Dermis blood vessel endothelial cell (primary cell): Measurements from ENCODE around the gene CLDN14. TPM values are rescaled to one million over a fixed set of nuclear protein-coding genes. Genes with fewer than 3 reads are reported as not detected.

Source experiments
- DNase-seq: peaks from one replicate; pipeline ENCODE4 v3.0.0; 2010
- total RNA-seq: library from RNA; depleted of rRNA; stranded (reverse); fragments of >200 nt; gene quantifications from 2 replicates; pipeline ENCODE4 v1.2.3, GENCODE V29; 2014

The CLDN14 gene
- total RNA-seq, 1 donor from 2014 or later: 0.34 TPM

DNA sequence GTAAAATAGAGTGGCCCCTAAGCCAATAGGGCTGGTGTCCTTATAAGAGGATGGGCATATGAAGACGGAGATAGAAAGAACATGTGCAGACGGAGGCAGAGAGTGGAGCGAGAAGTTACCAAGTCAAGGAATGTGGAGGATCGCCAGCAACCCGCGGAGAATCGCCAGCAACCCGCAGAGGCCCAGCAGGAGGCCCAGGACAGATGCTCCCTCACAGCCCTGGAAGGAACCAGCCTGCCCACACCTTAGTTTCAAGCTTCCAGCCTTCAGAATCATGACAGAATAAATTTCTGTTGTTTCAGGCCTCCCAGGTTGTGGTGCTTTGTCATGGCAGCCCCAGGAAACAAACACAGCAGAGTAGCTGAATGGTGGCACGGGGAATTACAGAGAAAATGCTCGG lies 9.6 kb downstream of the CLDN14 start:
- no peak for DNase-seq

DNA sequence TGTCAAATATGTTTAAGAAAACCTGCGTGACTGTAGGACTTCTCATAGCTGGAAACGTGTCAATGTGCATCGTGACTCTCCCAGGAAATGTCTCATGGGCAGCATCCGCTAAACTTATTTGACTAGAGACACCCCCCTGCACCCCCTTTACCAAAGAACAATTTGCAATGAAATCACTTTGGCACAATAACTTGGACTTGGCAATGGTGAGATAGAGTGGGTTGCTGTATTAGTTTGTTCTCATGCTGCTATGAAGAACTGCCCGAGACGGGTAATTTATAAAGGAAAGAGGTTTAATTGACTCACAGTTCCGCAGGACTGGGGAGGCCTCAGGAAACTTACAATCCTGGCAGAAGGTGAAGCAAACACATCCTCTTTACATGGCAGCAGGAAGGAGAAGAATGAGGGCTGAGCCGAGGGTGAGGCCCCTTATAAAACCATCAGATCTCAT lies 13.8 kb downstream of the CLDN14 start:
- DNase-seq: peak; percentile 95

DNA sequence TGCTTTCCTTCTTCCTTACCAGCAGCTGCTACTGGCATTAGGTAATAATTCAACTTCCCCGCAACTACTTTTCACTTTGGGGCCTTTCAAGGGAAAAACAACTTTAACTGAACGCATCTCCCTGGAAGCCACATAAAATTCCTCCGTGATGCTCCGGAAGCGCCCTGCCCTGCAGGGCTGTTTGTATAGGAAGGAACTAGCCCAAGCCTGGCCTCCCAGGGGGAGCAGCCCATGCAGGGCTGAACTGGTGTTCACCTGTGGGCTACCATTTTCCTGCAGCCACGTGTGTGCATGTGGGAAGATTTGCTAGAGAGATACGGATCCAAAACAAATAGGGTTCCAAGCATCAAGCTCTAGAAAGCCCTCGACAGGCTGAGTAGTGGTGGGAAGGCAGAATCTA lies 14.4 kb downstream of the CLDN14 start:
- peak; percentile 56 for DNase-seq

DNA sequence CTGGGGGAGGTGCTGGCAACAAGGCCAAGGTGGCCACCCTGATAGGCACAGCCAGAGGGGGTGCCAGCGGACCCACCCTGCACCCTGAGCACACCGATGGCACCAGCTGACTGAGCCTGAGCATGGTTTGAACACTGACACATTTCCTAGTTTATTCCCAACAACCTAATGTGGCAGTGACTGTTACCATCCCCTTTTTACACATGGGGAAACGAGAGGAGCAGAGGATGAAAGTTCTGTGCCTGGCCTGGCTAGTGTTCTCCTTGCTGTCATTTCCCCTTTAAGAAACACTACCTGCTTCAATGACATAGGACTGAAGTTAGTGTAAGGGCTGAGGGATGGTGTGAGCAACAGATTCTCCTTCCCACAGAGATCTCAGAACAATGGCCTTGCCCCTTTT lies 15.3 kb downstream of the CLDN14 start:
- peak; percentile 30 for DNase-seq

DNA sequence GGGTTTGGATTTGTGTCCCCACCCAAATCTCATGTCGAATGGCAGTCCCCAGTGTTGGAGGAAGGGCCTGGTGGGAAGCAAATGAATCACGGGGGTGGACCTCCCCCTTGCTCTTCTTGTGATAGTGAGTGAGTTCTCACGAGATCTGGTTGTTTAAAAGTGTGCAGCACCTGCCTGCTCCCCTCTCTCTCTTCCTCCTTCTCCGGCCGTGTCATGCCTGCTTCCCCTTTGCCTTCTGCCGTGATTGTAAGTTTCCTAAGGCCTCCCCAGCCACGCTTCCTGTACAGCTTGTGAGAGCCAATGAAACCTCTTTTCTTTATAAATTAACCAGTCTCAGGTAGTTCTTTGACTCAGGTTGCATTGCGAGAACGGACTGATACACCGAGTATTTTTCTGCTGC lies 15.9 kb downstream of the CLDN14 start:
- DNase-seq: peak; percentile 61

DNA sequence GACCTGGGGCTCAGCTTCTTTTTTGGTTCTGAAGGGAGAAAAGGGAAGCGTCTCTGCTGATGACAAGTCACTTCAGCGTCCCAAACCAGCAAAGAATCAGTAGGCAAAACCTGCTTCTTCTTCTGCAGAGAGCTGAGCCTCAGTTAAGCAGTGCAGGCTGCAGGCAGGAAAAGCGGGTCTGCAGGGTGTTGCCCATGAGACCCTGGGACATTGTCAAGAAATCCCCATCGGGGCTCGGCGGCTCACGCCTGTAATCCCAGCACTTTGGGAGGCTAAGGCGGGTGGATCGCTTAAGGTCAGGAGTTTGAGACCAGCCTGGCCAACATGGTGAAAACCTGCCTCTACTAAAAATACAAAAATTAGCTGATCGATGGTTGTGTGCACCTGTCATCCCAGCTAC lies 16.7 kb downstream of the CLDN14 start:
- DNase-seq: no peak

DNA sequence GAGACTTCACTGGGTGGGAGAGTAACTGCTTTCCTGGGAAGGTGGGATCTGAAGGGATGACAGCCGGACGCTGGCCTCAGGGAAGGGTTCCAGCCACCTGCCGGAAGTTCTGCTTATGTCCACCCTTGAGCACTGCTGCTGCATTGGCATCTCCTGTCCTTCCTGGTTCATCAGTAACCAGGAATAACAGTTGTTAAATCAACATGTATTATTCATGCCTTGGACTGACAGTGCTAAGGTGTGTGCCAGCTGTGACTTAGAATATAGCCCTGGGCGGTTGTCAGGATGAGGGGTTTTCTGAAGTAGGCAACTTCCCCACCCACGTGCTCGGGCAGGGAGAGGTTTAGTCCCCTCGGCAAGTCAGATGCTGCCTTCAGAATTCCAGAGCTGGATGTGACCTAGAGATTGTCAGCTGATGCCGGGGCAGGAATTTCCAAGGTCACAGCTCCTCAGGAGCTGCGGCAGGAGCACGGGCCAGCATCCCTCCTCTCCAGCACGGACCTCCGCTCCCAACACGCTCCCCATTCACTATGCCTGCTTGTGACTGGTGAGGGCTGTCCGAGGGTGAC lies 17.9 kb downstream of the CLDN14 start:
- peak; percentile 47 for DNase-seq

DNA sequence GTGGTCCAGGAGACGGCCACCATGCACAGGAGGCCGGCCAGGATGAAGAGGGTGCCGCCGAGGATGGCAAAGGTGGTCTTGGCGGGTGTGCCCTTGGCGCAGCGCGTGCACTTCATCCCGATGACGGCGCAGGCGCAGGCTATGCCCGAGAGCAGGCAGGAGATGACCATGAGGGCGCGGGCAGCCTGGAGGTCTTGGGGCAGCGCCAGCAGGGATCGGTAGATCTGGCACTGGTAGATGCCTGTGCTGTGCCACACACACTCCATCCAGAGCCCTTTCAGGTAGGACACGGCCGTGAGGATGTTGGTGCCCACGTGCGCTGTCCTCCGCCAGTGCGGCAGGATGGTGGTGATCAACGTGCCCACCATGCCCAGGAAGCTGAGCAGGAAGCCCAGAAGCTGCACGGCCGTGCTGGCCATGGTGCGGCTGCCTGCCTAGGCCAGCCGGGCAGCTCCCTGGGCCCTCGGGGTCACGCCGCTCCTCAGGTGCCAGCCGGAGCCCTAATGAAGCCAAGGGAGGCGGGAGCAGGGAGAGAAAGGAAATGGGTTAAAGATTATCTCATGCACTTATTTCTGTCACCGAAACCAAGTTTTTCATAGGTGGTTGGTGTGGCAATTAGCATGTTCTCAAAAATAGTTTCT lies 18.5 kb downstream of the CLDN14 start:
- no peak for DNase-seq

DNA sequence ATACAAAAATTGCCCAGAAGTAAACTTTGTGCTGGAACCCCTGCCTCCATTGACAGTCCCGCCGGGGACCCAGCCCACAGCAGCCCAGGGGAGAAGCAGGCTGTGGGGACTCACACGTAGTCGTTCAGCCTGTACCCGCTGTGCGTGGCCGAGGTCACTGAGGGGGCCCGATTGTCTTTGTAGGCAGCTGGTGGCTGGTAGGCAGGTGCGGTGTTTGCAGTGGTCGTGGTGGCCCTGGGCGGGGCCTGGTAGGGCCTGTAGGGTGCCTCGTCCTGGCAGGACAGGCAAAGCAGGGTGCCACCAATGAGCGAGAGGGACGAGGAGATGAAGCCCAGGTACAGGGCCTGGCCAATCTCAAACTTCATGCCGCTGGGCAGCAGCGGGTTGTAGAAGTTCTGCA lies 19.1 kb downstream of the CLDN14 start:
- DNase-seq: no peak

DNA sequence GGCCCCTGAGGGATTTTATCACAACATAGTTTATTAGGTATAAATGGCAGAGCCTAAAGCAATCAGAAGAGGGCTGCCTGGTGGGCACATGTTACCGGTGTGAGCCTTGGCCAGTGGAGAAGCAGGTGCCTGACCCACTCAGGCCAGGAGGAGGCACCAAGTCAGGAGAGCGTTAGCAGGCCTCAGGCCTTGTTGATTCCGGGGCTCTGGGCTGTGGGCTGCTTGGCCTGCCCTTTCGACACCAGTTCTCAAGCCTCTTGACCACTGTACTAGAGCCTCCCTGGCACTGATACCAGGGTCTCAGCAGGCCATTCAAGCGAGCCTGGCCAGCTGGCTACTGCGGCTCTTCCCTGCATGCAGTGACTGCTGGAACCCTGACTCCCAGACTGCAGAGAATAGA lies 20.8 kb downstream of the CLDN14 start:
- DNase-seq: no peak

DNA sequence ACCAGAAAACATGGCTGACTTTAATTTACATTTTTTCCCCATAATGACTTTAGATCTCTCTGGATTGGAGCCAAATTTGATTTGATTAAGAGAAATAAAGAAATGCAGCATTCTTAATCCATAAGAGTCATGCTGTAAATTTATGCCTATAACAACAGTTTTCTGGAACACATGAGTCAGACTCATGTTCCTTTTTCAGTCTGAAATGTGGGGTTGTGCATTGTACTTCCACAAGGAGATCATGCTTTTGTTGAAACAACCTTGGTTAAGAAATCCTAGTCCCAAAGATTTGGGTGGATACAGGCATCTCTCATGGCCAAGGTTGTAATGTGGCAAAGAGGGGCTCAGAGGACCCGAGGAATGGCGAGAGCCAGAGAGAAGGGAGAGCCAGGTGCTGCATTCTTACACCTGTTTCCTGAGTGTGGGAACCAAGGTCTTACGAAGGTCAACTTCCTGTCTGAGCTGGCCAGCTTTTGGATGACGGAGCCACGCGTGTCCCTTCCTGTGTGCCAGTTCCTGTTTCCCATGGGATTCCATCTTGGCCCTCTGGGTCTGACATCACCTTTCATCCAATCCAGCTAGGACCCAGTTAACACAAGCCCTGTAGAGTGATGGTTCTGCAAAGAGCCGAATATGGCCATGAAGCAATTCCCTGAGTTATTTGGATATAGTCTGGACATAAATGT lies 23.1 kb downstream of the CLDN14 start:
- peak; percentile 98 for DNase-seq

DNA sequence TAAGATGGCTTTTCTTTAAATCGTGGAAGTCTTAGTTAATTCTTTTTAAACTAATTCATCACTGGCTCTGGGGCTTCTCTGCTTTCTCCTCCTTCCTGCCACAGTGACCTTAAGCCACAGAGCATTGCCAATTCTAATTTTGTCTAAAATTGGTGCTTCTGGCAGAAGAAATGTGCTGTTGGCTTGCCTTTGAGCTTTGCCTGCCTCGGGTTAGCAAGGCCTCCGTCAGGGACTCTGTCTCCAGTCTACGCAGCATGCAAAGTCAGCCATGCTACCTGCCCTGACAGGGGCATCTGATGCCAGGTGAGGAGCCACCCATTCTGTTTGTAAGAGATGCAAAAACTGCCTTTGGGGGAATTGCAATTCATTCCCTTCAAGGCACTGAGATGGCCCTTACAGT lies 25.2 kb downstream of the CLDN14 start:
- no peak for DNase-seq

DNA sequence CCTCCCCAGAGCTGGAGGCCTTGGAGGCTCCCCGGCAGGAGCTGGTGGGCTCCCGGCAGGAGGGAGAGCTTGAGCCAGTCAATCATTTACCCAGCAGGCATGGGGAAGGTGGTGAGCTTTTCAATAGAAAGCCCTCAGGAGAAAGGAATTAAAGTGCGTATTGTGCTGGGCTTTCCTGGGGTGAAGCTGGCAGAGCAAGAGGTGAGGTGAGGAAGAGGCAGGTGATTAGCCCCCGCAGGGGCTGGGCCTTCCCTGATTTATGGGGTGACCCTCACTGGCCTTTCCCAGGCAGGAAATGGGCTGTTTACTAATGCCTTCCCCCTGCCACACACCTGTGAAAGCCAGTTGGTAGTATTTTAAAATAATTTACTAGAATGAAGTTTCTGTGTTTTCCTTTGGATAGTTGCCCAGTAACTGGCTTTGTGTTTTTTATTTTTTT lies 25.8 kb downstream of the CLDN14 start:
- DNase-seq: peak; percentile 79

DNA sequence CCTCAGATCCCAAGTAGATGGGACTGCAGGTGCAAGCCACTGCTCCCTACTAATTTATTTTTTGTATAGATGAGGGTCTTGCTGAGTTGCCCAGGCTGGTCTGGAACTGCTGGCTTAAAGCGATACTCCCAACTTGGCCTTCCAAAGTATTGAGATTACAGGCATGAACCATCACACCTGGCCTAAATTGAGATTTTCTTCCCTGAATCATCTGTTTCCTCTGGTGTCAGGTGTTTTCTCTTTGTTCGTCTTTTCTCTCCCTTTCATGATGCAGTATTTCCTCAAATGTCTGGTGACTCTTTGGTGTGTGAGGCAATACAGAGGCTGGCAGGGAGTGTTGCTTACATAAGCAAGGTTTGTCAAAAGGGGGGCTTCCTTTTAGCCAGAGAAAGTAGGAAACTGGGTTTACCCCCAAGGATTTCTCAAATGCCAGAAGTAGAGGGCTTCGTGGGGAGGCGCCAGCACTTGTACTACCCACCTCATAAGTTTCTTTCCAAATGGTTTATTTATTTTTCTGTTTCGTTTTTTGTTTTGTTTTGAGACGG lies 27.6 kb downstream of the CLDN14 start:
- peak; percentile 40 for DNase-seq

DNA sequence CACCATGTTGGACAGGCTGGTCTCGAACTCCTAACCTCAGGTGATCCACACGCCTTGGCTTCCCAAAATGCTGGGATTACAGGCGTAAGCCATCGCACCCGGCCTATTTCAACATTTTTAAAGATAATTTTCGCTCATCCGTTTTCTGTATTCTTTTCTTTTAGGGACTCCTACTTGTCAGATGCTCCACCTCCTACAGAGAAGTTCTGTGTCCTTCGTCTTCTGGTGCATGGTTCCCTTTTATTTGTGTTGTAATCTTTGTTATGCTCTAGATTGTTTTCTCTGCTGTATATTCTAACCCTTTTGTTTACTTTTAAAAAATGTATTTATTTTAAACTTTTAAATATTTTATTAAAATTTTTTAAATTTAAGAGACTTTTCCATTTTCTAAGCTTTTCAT lies 28.4 kb downstream of the CLDN14 start:
- DNase-seq: no peak

DNA sequence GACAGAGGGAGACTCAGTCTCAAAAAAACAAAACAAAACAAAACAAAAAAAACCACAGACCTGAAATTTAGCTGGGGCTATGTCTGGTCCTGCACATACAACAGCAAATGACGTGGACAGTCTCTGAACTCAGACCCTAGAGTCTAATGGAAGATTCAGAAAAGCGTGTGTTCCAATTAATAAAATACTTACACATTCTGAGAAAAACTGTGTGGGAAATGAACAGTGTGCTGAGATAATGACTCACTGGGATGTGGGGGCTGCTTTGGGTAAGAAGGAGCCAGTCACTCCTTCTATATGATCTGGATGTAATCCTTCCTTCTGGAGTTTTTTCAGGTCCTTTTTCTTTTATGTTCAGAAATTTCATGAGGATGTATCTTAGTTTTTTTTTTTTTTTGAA lies 29.4 kb downstream of the CLDN14 start:
- DNase-seq: peak; percentile 61

DNA sequence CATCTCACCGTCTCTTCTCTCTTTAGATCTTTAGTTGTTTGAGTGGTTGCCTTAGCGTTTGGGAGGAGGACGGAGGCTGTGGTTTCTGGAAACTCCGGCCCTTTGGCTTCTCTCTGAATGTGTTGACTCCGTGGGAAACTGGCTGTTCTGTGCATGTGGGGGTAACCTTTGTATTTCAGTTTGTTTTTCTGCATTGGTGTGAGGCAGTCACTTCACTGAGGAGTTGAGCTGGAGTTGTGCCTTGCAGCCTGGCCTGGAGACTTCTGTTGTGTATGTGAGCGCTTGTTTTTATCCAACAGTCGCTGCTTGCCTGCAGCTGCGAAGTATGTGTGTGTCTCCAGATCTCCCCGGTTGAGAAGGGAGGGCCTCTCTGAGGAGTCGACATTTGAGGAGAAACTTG lies 33.6 kb downstream of the CLDN14 start:
- no peak for DNase-seq

DNA sequence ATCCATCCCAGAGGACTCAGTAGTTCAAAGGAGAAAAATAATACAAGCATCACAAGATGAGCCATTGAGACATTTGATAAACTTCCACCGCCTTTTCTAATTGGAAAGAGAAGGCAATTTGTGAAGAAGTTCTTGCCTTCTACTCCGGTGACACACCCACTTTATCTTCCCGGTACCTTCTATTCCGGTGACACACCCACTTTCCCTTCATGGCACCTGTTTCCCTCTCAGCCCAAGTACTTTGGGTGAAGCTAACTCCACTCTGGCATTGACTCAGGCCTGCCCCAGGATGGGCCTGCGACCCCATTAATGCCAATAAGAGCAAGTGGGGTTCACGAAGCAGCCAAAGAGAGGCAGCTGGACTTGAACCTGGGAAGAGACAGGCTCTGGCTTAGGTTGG lies 38.2 kb downstream of the CLDN14 start:
- no peak for DNase-seq

DNA sequence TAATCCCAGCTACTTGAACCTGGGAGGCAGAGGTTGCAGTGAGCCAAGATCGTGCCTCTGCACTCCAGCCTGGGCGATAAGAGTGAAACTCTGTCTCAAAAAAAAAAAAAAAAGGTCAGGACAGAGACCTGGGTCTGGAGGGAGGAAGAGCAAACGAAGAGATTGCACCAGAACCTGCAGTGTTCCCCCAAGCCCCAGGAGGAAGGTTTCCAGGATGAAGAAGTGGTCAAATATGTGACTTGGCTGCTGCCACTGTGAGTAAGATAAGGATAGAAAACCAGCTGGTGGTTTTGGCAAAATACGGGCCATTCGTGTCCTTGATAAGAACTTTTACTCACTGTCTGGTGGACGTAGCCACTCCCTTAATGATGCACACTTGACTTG lies 42.2 kb downstream of the CLDN14 start:
- peak; percentile 69 for DNase-seq

DNA sequence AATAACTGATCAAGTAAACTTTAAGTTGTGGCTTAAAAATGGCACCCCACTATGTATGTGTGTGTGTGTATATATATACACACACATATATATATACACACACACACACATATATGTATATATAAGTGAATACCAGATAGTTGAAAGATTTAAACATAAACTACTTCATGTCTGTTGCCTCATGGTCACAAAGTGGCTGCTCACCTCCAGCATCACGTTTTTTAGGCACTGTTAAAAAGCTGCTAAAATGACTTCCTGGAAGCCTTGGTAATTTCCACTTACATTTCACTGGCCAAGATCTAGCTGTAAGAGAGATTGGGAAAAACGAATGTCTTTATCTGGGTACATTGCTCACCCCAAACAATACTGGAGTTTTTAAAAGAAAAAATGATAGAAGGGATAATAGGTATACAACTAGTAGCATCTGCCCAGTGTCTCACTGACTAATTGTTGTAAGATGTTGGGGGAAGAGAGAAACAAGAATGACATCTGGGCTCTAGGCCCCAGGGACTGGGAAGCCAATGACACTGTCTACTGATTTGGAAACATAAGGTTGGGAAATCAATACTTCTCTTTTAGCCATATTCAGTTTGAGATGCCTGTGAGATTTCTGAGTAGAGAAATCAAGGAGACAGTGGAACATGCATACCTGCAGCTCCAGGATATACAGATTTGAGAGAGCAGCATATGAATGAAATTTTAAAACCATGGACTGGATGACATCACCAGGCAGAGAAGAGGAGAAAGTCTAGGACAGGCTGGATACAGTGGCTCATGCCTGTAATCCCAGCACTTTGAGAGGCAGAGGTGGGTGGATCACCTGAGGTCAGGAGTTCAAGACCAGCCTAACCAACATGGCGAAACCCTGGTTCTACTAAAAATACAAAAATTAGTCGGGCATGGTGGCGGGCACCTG lies 42.8 kb downstream of the CLDN14 start:
- no peak for DNase-seq

DNA sequence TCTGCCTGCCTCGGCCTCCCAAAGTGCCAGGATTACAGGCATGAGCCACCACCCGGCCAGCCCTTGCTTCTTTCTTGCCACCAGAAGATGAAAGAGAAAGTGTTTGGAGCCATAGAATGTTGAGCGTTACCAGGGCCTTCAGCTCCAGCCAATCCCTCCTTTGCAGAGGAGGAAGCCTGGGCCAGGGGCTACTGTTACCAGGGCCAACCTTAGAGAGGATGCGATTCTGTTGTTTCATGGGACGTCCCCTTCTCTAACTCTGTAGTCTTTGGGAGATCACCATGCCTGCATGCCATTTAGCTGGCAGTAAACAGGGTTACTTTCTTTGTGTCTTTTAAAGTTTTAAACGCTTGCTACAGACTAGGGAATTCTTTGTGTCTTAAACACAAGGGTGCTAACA lies 45.8 kb downstream of the CLDN14 start:
- DNase-seq: no peak

DNA sequence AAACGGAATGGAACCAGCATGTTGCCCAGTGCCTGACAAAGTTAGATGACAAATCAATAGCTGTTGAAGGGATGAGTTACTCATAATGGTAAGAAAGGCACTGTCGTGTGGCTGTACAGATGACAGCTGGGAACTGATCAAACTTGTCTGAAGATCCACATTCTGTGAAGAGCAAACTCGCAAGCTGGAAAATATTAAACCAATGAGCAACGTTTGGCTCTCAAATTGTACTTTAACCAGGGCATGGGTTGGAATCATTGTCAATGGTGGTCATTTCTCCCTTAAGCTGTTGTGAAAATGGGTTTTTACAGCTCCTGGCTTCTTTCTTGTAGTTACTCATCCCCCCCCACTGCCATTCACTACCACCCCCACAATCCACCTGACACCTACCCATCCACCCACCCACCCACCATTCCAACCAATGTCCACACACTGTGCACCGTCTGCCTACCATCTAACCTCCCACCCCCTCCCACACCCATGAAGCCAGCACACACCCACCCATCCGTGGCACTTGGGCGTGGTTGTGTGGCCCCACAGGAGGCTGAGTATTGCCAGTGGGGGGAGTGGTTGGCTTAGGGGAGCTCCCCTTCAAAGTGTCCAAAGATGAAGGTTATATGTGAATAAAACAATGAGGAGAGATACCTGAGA lies 46.7 kb downstream of the CLDN14 start:
- no peak for DNase-seq
